Activated CD8-positive, alpha-beta T cell treated with anti-CD3 and anti-CD28 coated beads for 36 hours (primary cell): Measurements from ENCODE around the gene STIM1. TPM values are rescaled to one million over a fixed set of nuclear protein-coding genes. Genes with fewer than 3 reads are reported as not detected.

Source experiments
- ATAC-seq: fragments of 200-7000 bp; cut with Tn5 transposase; one replicate; pipeline ENCODE4 v1.10.0; 2021; ENCODE audit warnings: mild to moderate bottlenecking, moderate library complexity
- CTCF ChIA-PET: fragments of 350-600 bp; sonication (Branson Sonifier 250); formaldehyde crosslinking; loops from one replicate; lab custom pipeline; 2021; ENCODE audit warnings: antibody characterized with exemption; lab: Charles Lee
- POLR2A ChIA-PET: fragments of 350-600 bp; sonication (Branson Sonifier 250); formaldehyde crosslinking; loops from one replicate; lab custom pipeline; 2021; ENCODE audit warnings: antibody characterized with exemption; lab: Charles Lee
- DNase-seq: peaks from one replicate; pipeline ENCODE4 v3.0.0-alpha.2; 2020
- H3K27ac Mint-ChIP-seq: one replicate; pipeline ENCODE4 v1.8.0; 2021; ENCODE audit warnings: mild to moderate bottlenecking, mixed read lengths
- H3K27me3 Mint-ChIP-seq: one replicate; pipeline ENCODE4 v1.8.0; 2021; ENCODE audit warnings: mixed read lengths
- H3K36me3 Mint-ChIP-seq: one replicate; pipeline ENCODE4 v1.8.0; 2021; ENCODE audit warnings: low read depth, mixed read lengths
- H3K4me1 Mint-ChIP-seq: one replicate; pipeline ENCODE4 v1.8.0; 2021; ENCODE audit warnings: low read depth, mixed read lengths
- H3K4me3 Mint-ChIP-seq: one replicate; pipeline ENCODE4 v1.8.0; 2021; ENCODE audit warnings: mild to moderate bottlenecking, moderate library complexity, mixed read lengths
- H3K9me3 Mint-ChIP-seq: one replicate; pipeline ENCODE4 v1.8.0; 2021; ENCODE audit warnings: mixed read lengths
- intact Hi-C: fragments of 100-400 bp; cut with micrococcal nuclease; formaldehyde crosslinking; loops from one replicate; pipeline ENCODE4 v1.10.0; 2022
- total RNA-seq, 2 experiments: library from RNA; stranded (reverse); gene quantifications; one replicate each; pipeline ENCODE4 v1.2.3, GENCODE V29; 2021
- TF ChIP-seq, protein P1 (sequence below): fragments of 200-600 bp; IDR thresholded peaks from one replicate; pipeline ENCODE4 v1.8.0; 2022; ENCODE audit warnings: antibody characterized with exemption, mild to moderate bottlenecking

Gene STIM1
- total RNA-seq, 2 experiments from 2014 or later: 60.8 to 61.4 TPM

DNA sequence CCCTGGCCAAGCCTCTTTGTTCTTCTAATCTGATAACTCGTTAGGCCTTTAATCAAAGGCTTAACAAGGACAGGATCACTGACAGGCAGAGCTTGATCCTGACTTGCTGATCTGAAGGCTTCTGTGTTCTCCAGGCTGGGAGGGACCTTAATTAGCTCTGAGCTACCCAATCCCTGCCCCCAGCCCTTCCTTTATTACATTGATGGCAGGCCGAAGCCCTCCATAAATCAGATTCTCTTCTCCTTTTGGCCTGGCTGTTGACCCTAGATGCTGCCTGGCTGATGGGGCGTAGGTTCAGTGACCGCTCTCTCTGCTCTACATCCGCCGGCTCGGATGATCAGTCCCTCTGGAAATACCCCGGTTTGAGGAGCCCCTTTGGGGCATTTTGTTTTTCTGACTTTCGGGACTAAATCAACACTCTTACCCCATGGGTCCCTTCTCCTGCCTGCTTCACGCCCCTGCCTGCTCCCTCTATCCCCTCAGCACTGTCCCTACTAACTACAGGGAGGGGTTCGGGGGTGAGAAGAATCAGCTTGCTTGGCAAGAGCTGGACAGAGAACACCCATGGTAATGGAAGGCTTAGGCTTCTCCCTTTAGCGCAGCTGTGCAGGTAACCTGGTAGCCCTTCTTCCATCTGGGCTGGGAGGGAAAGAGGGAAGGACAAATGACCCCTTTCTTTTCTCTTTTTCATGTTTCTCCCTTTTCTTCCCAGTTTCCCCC is 229.1 kb downstream of the STIM1 start:
- Mint-ChIP-seq H3K4me3 (no peak overlapping the region), H3K36me3 (peaks cover 33% of the 10 kb centered on the region), H3K4me1 (peaks cover 18% of the 10 kb centered on the region), H3K9me3 (no peaks in the 10 kb centered on the region), H3K27me3 (no peaks in the 10 kb centered on the region), H3K27ac (no peak overlapping the region)
- CTCF ChIA-PET: interaction anchor here (1.0 to 7.2 kb wide), 4 partner anchors 11 to 276 kb away, joined by 3 to 59 read pairs (median 4); partner anchors contain the start of gene PGAP2
- intact Hi-C loops: no loop called here
- POLR2A ChIA-PET: interaction anchor here (1.1 kb wide), 1 partner anchor 243 kb away, joined by 3 read pairs; no protein-coding TSS in a partner anchor
- TF ChIP-seq, protein P1, sequence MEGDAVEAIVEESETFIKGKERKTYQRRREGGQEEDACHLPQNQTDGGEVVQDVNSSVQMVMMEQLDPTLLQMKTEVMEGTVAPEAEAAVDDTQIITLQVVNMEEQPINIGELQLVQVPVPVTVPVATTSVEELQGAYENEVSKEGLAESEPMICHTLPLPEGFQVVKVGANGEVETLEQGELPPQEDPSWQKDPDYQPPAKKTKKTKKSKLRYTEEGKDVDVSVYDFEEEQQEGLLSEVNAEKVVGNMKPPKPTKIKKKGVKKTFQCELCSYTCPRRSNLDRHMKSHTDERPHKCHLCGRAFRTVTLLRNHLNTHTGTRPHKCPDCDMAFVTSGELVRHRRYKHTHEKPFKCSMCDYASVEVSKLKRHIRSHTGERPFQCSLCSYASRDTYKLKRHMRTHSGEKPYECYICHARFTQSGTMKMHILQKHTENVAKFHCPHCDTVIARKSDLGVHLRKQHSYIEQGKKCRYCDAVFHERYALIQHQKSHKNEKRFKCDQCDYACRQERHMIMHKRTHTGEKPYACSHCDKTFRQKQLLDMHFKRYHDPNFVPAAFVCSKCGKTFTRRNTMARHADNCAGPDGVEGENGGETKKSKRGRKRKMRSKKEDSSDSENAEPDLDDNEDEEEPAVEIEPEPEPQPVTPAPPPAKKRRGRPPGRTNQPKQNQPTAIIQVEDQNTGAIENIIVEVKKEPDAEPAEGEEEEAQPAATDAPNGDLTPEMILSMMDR: no peak
- ATAC-seq (no peak), DNase-seq (no peak)

DNA sequence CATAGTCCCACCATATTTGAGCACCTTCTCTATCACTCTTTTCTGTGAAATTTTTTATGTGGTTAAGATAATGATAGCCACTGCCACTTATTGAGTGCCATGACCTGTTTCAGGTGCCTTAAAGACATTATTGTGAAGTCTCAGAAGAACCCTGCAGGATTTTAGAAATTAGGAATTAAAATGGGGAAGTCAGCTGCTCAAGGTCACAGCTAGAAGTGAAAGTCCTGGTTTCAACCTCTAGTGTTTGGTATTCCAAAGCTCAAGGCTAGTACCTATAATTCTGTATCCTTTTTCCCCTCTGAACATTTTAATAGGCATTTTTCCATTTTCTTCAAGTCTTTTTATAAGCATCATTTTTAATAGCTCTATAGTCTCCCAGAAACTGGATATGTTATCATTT is 230.1 kb downstream of the STIM1 start:
- DNase-seq (no peak), ATAC-seq (no peak)
- intact Hi-C loops: no loop called here
- Mint-ChIP-seq H3K27me3 (no peaks in the 10 kb centered on the region), H3K4me1 (peaks cover 28% of the 10 kb centered on the region), H3K36me3 (peaks cover 43% of the 10 kb centered on the region), H3K4me3 (no peak overlapping the region), H3K27ac (no peak overlapping the region), H3K9me3 (no peaks in the 10 kb centered on the region)
- ChIA-PET POLR2A (interaction anchor here (1.1 kb wide), 1 partner anchor 244 kb away, joined by 3 read pairs; no protein-coding TSS in a partner anchor), CTCF (interaction anchor here (1.5 to 7.2 kb wide), 2 partner anchors 12 to 277 kb away, joined by 3 to 59 read pairs; partner anchors contain the start of gene PGAP2)
- TF ChIP-seq, protein P1: no peak

DNA sequence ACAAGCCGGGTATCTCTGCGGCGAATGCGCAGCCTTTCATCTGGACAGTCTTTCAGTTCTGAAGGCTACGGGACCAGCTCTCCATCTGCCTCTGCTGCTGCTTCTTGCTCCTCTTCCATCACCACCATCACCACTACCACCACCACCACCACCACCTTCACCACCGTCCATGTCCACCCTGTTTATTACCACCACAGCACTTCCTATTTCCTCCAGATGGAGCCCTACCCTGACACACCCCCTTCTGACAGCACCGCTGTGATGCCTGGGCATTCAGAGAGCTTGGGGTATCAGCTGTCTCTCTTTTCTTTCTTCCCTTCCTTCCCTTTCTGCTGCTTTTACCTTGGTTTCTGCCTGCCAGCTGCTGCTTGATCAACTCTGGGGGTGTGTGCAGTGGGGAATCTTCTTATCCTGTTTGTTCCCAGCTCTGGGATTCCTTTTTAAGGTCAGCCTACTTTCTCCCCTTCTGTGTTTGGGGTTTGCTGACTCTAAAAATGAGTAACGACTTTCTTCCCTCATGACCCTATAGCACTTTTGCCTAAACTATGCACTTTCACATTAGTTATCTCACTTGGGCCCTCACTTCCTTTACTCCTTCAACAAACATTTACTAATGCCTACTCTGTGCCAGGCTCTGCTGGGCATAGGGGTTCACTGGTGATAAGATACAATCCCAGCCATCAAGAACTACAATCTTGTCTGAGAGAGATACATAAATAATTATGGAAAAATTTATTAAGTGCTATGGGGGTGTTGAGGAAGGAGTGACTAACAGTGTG is 231.3 kb downstream of the STIM1 start:
- ChIA-PET CTCF (interaction anchor here (7.2 kb wide), 1 partner anchor 14 kb away, joined by 59 read pairs; no protein-coding TSS in a partner anchor), POLR2A (no interaction called here)
- Mint-ChIP-seq H3K27me3 (no peaks in the 10 kb centered on the region), H3K4me1 (peaks cover 40% of the 10 kb centered on the region), H3K27ac (peak overlapping the region; percentile 51), H3K36me3 (peaks cover 48% of the 10 kb centered on the region), H3K9me3 (no peaks in the 10 kb centered on the region), H3K4me3 (no peak overlapping the region)
- no peak for ATAC-seq
- intact Hi-C loops: no loop called here
- no peak for DNase-seq
- TF ChIP-seq, protein P1: no peak

DNA sequence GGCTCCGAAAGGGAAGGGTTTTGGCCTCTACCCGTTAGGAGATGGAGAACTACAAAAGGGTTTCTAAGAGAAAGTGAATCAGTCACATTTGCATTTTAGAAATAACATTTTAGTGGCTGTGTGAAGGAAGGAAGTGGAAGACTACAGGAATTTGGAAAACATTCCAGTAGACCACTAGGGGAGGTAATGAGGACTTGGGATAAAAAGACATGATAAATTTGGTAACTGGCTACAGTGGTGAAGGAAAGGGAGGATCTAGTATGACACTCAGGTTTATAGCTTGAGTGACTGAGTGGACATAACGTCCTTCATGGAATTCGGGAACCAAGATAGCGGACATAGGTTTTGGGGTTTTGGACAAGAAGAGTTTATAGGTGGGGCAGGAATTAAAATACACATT is 232.1 kb downstream of the STIM1 start:
- ChIA-PET POLR2A (no interaction called here), CTCF (interaction anchor here (1.0 to 7.2 kb wide), 2 partner anchors 14 to 238 kb away, joined by 4 to 59 read pairs; no protein-coding TSS in a partner anchor)
- peaks cover 48% of the 10 kb centered on the region for H3K4me1 Mint-ChIP-seq
- H3K27me3 Mint-ChIP-seq: no peaks in the 10 kb centered on the region
- ATAC-seq (no peak), DNase-seq (no peak)
- intact Hi-C loops: no loop called here
- no peak overlapping the region for H3K4me3 Mint-ChIP-seq
- H3K9me3 Mint-ChIP-seq: no peaks in the 10 kb centered on the region
- TF ChIP-seq, protein P1: no peak
- peaks cover 54% of the 10 kb centered on the region for H3K36me3 Mint-ChIP-seq
- H3K27ac Mint-ChIP-seq: peak overlapping the region; percentile 51
